ENCODE measurements around the gene LYPLA2.
A peak's percentile ranks its signal among the peaks of the same experiment; 100 is the strongest.

The LYPLA2 gene

DNA sequence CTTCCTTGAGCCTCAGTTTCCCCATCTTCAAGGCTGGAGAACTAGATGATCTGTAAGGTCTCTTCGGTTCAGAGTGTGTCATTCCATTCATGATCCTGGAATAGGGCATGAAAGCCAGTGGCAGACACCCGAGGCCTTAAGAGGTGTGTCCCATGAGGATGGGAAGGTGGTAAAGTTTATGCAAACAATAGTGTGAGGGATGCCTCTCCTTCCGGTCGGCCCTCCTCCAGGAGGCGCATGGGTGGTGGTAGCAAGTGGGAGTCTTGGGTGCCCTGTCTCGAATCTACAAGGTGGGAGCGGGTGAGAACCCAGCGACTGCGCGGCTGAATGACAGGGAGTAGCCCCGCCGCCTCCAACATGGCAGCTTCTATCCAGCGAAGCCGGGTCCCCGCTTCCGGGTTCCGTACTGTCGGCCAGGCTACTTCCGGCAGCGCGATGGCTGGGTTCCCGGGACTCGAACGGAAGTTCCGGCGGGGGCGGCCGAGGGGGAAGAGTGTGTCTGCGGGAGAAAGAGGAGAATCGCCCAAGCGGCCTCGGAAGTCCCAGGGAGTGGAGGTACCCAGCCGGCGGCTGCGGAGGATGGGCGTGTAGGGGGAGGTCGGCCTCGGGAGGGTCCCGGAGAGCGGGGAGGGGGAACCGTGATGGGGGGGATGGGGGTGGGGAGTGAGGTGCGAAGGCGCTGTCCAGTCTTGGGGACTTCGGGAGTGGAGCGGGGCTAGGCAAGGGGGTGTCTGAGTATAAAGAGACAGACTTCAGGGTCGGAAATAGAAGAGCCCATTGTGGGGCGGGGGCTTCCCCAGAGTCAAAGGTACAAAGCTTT lies at the start of gene LYPLA2:
LYPLA2 (plus strand) TSS at position 450 of the 820 bp plus-strand sequence. CDS start 1,538 bp downstream, outside the sequence.
- Histone ChIP-seq H3K27me3 (ENCODE audit: insufficient read depth, low read length) (no peaks in the 10 kb centered on the region), H3K36me3 (ENCODE audit: insufficient read depth, low read depth, low read length) (peaks cover 55% of the 10 kb centered on the region), H3K9me3 (ENCODE audit: insufficient read depth, low read depth, low read length) (no peaks in the 10 kb centered on the region), H3K4me1 (ENCODE audit: insufficient read depth, low read length) (no peaks in the 10 kb centered on the region; the same call in 1 of the 2 replicates), H3K4me3 (ENCODE audit: low read length) (peak within 1 kb of the TSS; percentile 93), H3K9ac (ENCODE audit: low read depth, low read length) (peak within 1 kb of the TSS; percentile 92), H3K27ac (ENCODE audit: low read length) (peak within 1 kb of the TSS; percentile 6)

DNA sequence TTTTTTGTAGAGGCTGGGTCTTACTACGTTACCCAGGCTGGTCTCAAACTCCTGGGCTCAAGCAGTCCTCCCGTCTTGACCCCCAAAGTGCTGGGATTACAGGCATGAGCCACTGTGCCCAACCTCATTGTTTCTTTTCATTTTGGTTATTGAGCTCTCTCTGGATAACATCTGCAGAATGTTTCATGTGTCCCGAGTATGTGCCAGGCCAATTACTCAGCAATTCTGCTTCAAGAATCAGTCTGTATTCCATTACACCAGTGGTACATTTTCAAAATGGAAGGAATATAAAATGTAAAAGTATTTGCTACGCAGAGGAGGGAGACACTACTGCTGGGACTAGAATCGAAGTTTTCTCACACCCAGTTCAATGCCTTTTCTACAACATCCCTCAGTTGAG lies 49.3 kb upstream of the LYPLA2 start:
- H3K36me3 ChIP-seq (ENCODE audit: insufficient read depth, low read depth, low read length): peaks cover 6% of the 10 kb centered on the region
- no peaks in the 10 kb centered on the region for H3K9me3 ChIP-seq (ENCODE audit: insufficient read depth, low read depth, low read length)
- no peak overlapping the region for H3K9ac ChIP-seq (ENCODE audit: low read depth, low read length)
- peaks cover 7% of the 10 kb centered on the region for H3K4me1 ChIP-seq (ENCODE audit: insufficient read depth, low read length)
- H3K27ac ChIP-seq (ENCODE audit: low read length): no peak overlapping the region
- no peaks in the 10 kb centered on the region for H3K27me3 ChIP-seq (ENCODE audit: insufficient read depth, low read length)
- no peak overlapping the region for H3K4me3 ChIP-seq (ENCODE audit: low read length)

DNA sequence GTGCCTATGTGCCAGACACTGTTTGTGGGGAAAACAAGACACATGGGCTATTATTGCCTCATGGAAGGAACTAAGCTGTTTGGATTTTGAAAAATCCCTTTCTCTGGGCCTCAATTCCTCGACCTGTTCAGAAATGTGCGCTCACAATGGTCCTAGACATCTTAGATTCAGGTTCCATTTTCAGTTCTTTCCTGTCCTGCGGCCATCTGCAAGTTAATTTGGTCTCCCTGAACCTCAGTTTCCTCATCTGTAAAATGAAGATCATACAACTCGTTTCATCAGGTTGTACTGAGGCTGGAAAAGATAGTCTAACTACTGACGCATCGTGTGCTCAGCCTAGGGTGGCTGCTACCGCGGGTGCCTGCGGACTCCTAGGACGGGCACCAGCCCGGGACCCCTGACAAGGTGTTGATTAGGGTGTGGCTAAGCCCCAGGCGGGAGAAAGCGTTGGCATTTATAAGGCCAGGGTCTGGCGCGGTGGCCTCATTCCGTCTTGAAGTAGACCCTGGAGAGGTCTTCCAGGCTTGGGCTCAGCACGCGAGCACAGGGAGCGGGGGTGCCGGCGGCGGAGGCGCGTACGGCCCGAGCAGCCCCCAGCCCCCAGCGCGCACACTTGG lies 48.2 kb upstream of the LYPLA2 start:
- Histone ChIP-seq H3K27ac (ENCODE audit: low read length) (no peak overlapping the region), H3K9me3 (ENCODE audit: insufficient read depth, low read depth, low read length) (no peaks in the 10 kb centered on the region), H3K9ac (ENCODE audit: low read depth, low read length) (peak overlapping the region; percentile 85; the same call in 1 of the 2 replicates), H3K36me3 (ENCODE audit: insufficient read depth, low read depth, low read length) (peaks cover 12% of the 10 kb centered on the region), H3K4me1 (ENCODE audit: insufficient read depth, low read length) (peaks cover 7% of the 10 kb centered on the region), H3K4me3 (ENCODE audit: low read length) (peak overlapping the region; percentile 82), H3K27me3 (ENCODE audit: insufficient read depth, low read length) (no peaks in the 10 kb centered on the region)

DNA sequence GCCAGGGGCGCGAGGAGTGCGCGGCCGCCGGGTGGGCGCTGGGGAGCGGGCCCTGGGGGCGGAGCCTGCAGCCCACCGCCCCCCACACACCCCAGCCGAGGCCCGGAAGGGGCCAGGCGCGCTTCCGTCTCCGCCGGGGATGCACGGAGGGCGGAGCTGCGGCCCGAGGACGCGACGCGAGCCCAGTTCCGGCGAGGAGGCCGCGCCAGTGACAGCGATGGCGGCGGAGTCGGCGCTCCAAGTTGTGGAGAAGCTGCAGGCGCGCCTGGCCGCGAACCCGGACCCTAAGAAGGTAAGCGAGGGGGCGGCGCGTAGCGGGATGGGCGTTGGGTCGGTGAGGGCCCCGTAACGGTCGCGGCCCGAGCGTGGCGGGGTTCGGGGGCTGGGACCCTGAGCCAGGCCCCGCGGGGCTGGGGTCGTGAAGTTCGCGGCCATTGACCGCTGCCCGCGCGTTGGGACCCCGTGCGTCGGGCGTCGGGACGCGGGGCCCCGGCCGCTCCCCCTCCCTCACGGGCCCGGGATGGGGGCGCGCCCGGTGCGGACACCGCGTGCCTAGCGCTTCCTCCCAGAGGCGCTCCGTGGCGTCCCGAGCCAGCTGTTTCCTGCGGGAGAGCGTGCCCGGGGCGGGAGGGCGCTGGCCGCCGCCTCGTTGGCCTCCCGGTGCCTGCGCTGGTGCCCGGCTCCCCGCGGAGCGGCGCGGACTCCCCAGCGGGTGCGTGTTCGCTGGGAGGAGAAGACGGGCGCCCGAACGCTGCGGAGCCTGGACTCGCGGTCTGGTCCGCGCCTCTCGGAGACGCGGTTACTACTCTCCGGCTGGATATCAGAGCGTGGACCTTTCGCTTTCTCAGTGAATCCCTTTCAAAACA lies 47.4 kb upstream of the LYPLA2 start, which contains the start of gene ELOA:
ELOA (plus strand) TSS at position 185 of the 866 bp plus-strand sequence; CDS start at position 218, 33 bp downstream.
- H3K9me3 ChIP-seq (ENCODE audit: insufficient read depth, low read depth, low read length): no peaks in the 10 kb centered on the region
- no peak within 1 kb of the TSS for H3K27ac ChIP-seq (ENCODE audit: low read length)
- peaks cover 7% of the 10 kb centered on the region for H3K4me1 ChIP-seq (ENCODE audit: insufficient read depth, low read length)
- peak within 1 kb of the TSS; percentile 82 for H3K4me3 ChIP-seq (ENCODE audit: low read length)
- peak within 1 kb of the TSS; percentile 85; the same call in 1 of the 2 replicates for H3K9ac ChIP-seq (ENCODE audit: low read depth, low read length)
- H3K36me3 ChIP-seq (ENCODE audit: insufficient read depth, low read depth, low read length): peaks cover 12% of the 10 kb centered on the region
- H3K27me3 ChIP-seq (ENCODE audit: insufficient read depth, low read length): no peaks in the 10 kb centered on the region

DNA sequence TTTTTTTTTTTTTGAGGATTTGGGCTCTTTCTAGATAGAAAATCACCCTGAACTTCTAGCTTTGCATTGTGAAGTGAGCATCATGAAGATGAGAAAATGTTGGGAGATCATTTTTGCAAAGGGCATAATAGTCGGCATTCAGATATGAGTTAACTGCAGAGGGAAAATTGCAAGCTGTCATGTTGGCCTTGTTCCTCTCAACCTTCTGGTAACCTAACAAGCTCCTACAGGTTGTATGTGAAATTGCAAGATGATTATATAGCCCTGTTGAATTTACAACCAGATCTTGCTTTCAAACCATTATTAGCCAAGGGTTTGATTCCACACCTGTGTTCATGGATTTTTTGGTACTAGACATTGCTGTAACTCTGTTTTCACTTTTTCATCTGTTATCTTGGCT lies 45.4 kb upstream of the LYPLA2 start:
- no peak overlapping the region for H3K9ac ChIP-seq (ENCODE audit: low read depth, low read length)
- no peaks in the 10 kb centered on the region for H3K9me3 ChIP-seq (ENCODE audit: insufficient read depth, low read depth, low read length)

DNA sequence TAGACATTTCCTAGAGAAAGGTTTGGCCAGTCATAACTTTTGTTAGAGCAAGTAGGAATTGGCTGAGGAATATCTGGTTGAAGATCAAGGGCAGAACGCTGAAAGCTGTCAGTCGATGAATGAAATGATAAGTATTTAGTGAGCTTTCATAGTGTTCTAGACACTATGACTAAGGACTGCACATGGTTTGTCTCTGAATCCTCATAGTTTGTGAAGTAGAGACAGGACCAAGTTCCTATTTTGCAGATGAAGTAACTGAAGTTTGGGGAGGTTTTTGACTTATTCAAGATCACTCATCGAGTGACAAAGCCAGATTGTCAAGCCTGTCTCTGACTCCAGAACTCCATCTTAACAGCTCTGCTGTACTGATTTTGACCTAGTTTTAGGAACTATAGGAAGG lies 42.9 kb upstream of the LYPLA2 start:
- Histone ChIP-seq H3K9ac (ENCODE audit: low read depth, low read length) (no peak overlapping the region), H3K4me1 (ENCODE audit: insufficient read depth, low read length) (peaks cover 7% of the 10 kb centered on the region), H3K9me3 (ENCODE audit: insufficient read depth, low read depth, low read length) (no peaks in the 10 kb centered on the region), H3K36me3 (ENCODE audit: insufficient read depth, low read depth, low read length) (peaks cover 51% of the 10 kb centered on the region), H3K27ac (ENCODE audit: low read length) (no peak overlapping the region), H3K27me3 (ENCODE audit: insufficient read depth, low read length) (no peaks in the 10 kb centered on the region), H3K4me3 (ENCODE audit: low read length) (no peak overlapping the region)

More for the DNA sequence above, 45.4 kb upstream of the LYPLA2 start:
- H3K27ac ChIP-seq (ENCODE audit: low read length): no peak overlapping the region
- no peaks in the 10 kb centered on the region for H3K27me3 ChIP-seq (ENCODE audit: insufficient read depth, low read length)
- peaks cover 26% of the 10 kb centered on the region for H3K36me3 ChIP-seq (ENCODE audit: insufficient read depth, low read depth, low read length)
- peaks cover 7% of the 10 kb centered on the region for H3K4me1 ChIP-seq (ENCODE audit: insufficient read depth, low read length)
- peak overlapping the region; percentile 82; the same call in 1 of the 2 replicates for H3K4me3 ChIP-seq (ENCODE audit: low read length)

DNA sequence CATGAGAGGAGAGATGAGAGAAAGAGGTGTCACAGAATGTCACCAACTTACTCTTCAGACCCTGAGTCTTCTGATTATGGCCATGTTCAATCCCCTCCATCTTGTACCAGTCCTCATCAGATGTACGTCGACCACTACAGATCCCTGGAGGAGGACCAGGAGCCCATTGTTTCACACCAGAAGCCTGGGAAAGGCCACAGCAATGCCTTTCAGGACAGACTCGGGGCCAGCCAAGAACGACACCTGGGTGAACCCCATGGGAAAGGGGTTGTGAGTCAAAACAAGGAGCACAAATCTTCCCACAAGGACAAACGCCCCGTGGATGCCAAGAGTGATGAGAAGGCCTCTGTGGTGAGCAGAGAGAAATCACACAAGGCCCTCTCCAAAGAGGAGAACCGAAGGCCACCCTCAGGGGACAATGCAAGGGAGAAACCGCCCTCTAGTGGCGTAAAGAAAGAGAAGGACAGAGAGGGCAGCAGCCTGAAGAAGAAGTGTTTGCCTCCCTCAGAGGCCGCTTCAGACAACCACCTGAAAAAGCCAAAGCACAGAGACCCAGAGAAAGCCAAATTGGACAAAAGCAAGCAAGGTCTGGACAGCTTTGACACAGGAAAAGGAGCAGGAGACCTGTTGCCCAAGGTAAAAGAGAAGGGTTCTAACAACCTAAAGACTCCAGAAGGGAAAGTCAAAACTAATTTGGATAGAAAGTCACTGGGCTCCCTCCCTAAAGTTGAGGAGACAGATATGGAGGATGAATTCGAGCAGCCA lies 39.7 kb upstream of the LYPLA2 start:
- no peaks in the 10 kb centered on the region for H3K4me1 ChIP-seq (ENCODE audit: insufficient read depth, low read length)
- H3K27me3 ChIP-seq (ENCODE audit: insufficient read depth, low read length): no peaks in the 10 kb centered on the region
- no peaks in the 10 kb centered on the region for H3K9me3 ChIP-seq (ENCODE audit: insufficient read depth, low read depth, low read length)
- H3K9ac ChIP-seq (ENCODE audit: low read depth, low read length): no peak overlapping the region
- H3K36me3 ChIP-seq (ENCODE audit: insufficient read depth, low read depth, low read length): peaks cover 80% of the 10 kb centered on the region
- no peak overlapping the region for H3K27ac ChIP-seq (ENCODE audit: low read length)
- no peak overlapping the region for H3K4me3 ChIP-seq (ENCODE audit: low read length)

DNA sequence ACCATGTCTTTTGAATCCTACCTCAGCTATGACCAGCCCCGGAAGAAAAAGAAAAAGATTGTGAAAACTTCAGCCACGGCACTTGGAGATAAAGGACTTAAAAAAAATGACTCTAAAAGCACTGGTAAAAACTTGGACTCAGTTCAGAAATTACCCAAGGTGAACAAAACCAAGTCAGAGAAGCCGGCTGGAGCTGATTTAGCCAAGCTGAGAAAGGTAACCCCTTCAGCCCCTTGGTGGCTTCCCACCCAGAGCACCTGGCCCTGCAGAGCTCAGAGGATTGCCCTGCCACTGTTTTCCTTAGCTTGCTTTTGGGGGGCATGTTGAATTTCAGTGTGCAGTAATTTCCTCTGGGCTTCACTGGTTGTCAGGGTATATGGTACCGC lies 39.1 kb upstream of the LYPLA2 start:
- H3K9me3 ChIP-seq (ENCODE audit: insufficient read depth, low read depth, low read length): no peaks in the 10 kb centered on the region
- no peak overlapping the region for H3K27ac ChIP-seq (ENCODE audit: low read length)
- H3K4me1 ChIP-seq (ENCODE audit: insufficient read depth, low read length): no peaks in the 10 kb centered on the region
- no peak overlapping the region for H3K9ac ChIP-seq (ENCODE audit: low read depth, low read length)
- H3K36me3 ChIP-seq (ENCODE audit: insufficient read depth, low read depth, low read length): peaks cover 81% of the 10 kb centered on the region
- no peak overlapping the region for H3K4me3 ChIP-seq (ENCODE audit: low read length)
- no peaks in the 10 kb centered on the region for H3K27me3 ChIP-seq (ENCODE audit: insufficient read depth, low read length)

DNA sequence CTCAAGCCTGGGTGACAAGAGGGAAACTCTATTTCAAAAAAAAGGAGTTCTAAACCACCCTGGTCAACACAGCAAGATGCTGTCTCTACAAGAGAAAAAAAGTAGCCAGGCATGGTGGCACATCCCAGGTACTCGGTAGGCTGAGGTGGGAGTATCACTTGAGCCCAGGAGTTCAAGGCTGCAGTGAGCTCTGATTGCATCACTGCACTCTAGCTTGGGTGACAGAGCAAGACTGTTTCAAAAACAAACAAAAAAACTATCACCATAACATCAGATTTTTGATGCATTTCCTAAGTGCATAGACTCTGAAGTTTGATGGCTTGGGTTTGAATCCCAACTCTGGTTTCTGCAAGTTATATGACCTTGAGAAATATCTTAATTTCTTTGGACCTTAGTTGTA lies 38.0 kb upstream of the LYPLA2 start:
- Histone ChIP-seq H3K4me1 (ENCODE audit: insufficient read depth, low read length) (no peaks in the 10 kb centered on the region), H3K27me3 (ENCODE audit: insufficient read depth, low read length) (no peaks in the 10 kb centered on the region), H3K9me3 (ENCODE audit: insufficient read depth, low read depth, low read length) (no peaks in the 10 kb centered on the region), H3K4me3 (ENCODE audit: low read length) (no peak overlapping the region), H3K27ac (ENCODE audit: low read length) (no peak overlapping the region), H3K9ac (ENCODE audit: low read depth, low read length) (no peak overlapping the region), H3K36me3 (ENCODE audit: insufficient read depth, low read depth, low read length) (peaks cover 88% of the 10 kb centered on the region)

DNA sequence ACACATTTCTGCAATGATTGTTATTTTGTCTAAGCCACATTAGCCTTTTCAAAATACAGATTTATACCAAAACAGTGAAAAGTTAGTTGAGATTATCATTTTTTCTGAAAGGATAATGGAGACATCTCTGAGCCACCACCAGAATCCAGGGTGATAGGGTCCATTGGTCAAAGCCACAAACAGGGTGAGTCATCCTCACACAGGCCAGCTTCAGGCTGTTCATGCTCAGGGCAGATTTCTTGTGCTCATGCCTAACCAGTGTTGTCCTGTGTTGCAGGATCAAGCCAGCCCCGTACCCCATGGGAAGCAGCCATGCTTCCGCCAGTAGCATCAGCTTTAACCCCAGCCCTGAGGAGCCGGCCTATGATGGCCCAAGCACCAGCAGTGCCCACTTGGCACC lies 34.3 kb upstream of the LYPLA2 start:
- H3K4me3 ChIP-seq (ENCODE audit: low read length): no peak overlapping the region
- H3K27ac ChIP-seq (ENCODE audit: low read length): no peak overlapping the region
- H3K9ac ChIP-seq (ENCODE audit: low read depth, low read length): no peak overlapping the region
- H3K27me3 ChIP-seq (ENCODE audit: insufficient read depth, low read length): no peaks in the 10 kb centered on the region
- H3K9me3 ChIP-seq (ENCODE audit: insufficient read depth, low read depth, low read length): no peaks in the 10 kb centered on the region
- H3K36me3 ChIP-seq (ENCODE audit: insufficient read depth, low read depth, low read length): peaks cover 97% of the 10 kb centered on the region
- H3K4me1 ChIP-seq (ENCODE audit: insufficient read depth, low read length): no peaks in the 10 kb centered on the region

DNA sequence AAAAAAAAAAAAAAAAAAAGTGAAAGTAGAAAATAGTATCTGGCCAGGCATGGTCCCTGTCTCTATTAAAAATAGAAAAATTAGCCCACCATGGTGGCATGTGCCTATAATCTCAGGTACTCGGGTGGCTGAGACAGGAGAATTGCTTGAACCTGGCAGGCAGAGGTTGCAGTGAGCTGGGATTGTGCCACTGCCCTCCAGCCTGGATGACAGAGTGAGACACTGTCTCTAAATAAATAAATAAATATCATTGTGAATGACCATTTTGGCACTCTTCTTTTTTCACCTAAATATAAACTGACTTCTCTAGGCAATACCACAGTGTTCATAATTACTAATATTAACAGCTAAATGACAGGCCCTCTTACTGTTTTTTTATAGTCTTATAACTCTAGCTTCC lies 33.1 kb upstream of the LYPLA2 start:
- Histone ChIP-seq H3K27ac (ENCODE audit: low read length) (no peak overlapping the region), H3K9me3 (ENCODE audit: insufficient read depth, low read depth, low read length) (no peaks in the 10 kb centered on the region), H3K9ac (ENCODE audit: low read depth, low read length) (no peak overlapping the region), H3K36me3 (ENCODE audit: insufficient read depth, low read depth, low read length) (peaks cover 87% of the 10 kb centered on the region), H3K27me3 (ENCODE audit: insufficient read depth, low read length) (no peaks in the 10 kb centered on the region), H3K4me1 (ENCODE audit: insufficient read depth, low read length) (no peaks in the 10 kb centered on the region), H3K4me3 (ENCODE audit: low read length) (no peak overlapping the region)

All from iPS-20b (cell line).